GM23338 (cell line): ENCODE data around the gene CPLANE1.

Experiments used
- EZH2phosphoT487 ChIP-seq: fragments of 200-600 bp; sonication (generic); IDR thresholded peaks from one replicate; pipeline ENCODE4 v1.8.1; 2018; ENCODE audit warnings: antibody characterized with exemption; ENCODE audit not compliant: unreplicated experiment
- POLR2AphosphoS5 ChIP-seq: IDR thresholded peaks from 2 replicates; pipeline ENCODE4 v1.6.1; 2016; ENCODE audit warnings: antibody characterized with exemption, low read depth
- REST ChIP-seq: IDR thresholded peaks from one replicate; pipeline ENCODE4 v1.6.1; 2018; ENCODE audit warnings: antibody characterized with exemption; ENCODE audit not compliant: unreplicated experiment
- TF ChIP-seq, protein P1 (sequence below), 2 experiments: fragments of 200-600 bp in 1 of 2; sonication (generic) in 1 of 2; conservative IDR thresholded peaks; 2 replicates each; pipeline versions ENCODE4 v1.5.1 to v1.6.1; 2016 to 2017; ENCODE audit warnings: antibody characterized with exemption in 2 of 2, low read depth in 2 of 2, mild to moderate bottlenecking in 2 of 2, moderate library complexity in 1 of 2

DNA sequence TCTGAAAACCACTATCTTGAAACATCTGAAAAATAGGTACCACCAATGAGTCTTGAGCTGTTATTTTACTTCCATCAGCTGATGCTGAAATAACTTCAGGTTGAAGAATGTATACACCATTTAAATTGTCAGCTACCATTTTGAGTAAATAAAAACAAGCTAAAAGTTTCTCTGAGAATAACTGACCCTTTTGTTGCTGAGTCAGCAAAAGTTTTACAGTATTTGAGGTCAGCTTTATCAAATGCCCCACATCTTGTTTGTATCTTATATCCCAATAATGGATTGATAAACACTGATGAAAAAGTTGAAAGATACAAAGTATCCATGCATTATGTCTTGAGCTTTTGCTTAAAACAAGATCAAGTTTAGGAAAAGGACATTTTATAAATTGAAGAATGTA lies 22.8 kb downstream of the CPLANE1 start:
- TF ChIP-seq EZH2phosphoT487 (no peak), POLR2AphosphoS5 (no peak), REST (no peak)
- TF ChIP-seq, protein P1, sequence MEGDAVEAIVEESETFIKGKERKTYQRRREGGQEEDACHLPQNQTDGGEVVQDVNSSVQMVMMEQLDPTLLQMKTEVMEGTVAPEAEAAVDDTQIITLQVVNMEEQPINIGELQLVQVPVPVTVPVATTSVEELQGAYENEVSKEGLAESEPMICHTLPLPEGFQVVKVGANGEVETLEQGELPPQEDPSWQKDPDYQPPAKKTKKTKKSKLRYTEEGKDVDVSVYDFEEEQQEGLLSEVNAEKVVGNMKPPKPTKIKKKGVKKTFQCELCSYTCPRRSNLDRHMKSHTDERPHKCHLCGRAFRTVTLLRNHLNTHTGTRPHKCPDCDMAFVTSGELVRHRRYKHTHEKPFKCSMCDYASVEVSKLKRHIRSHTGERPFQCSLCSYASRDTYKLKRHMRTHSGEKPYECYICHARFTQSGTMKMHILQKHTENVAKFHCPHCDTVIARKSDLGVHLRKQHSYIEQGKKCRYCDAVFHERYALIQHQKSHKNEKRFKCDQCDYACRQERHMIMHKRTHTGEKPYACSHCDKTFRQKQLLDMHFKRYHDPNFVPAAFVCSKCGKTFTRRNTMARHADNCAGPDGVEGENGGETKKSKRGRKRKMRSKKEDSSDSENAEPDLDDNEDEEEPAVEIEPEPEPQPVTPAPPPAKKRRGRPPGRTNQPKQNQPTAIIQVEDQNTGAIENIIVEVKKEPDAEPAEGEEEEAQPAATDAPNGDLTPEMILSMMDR (conservative IDR thresholded peaks at IDR 0.05; ENCODE audit: low read depth in 2 of 2), result no peak
